H1 (cell line): ENCODE results near the gene GRP. TPM values are rescaled to one million over a fixed set of nuclear protein-coding genes. Genes with fewer than 3 reads are reported as not detected.

Experiments used
- CTCF ChIA-PET: fragments of 300-600 bp; sonication (Branson Sonifier 250); formaldehyde crosslinking; loops from one replicate; lab custom pipeline; 2021; ENCODE audit not compliant: partially characterized antibody; lab: Charles Lee
- POLR2A ChIA-PET: fragments of 300-600 bp; sonication (Branson Sonifier 250); formaldehyde crosslinking; loops from one replicate; lab custom pipeline; 2021; ENCODE audit warnings: inconsistent platforms; ENCODE audit not compliant: partially characterized antibody; lab: Charles Lee
- DNase-seq, 2 experiments: peaks; one replicate each; pipeline versions ENCODE4 v3.0.0 to v3.0.0-alpha.2; 2010 to 2022; ENCODE audit warnings: low spot score in 2 of 2, low read depth in 1 of 2, mixed read lengths in 1 of 2
- FAIRE-seq: peaks from 2 replicates; lab custom pipeline; 2011; peaks lifted over from hg19 to GRCh38; lab: Jason Lieb, UNC
- H2AFZ ChIP-seq: 2 replicates; pipeline ENCODE4 v1.8.1; 2012; ENCODE audit warnings: low read length, inconsistent platforms
- H2AK5ac ChIP-seq: 2 replicates; pipeline ENCODE4 v1.6.1; 2013; ENCODE audit warnings: low read depth, low read length
- H2BK120ac ChIP-seq: replicated peaks from 2 replicates; pipeline ENCODE3; 2013; ENCODE audit warnings: low read depth, low read length, inconsistent platforms
- H2BK12ac ChIP-seq: 2 replicates; pipeline ENCODE4 v1.6.1; 2013; ENCODE audit warnings: low read depth, low read length
- H2BK15ac ChIP-seq: 2 replicates; pipeline ENCODE4 v1.6.1; 2013; ENCODE audit warnings: low read length
- H2BK20ac ChIP-seq: 2 replicates; pipeline ENCODE4 v1.6.1; 2013; ENCODE audit warnings: low read length
- H2BK5ac ChIP-seq: 2 replicates; pipeline ENCODE4 v1.6.1; 2013; ENCODE audit warnings: low read depth, low read length
- H3K14ac ChIP-seq: 2 replicates; pipeline ENCODE4 v1.6.1; 2013; ENCODE audit warnings: inconsistent platforms; ENCODE audit not compliant: insufficient read length
- H3K18ac ChIP-seq: 2 replicates; pipeline ENCODE4 v1.6.1; 2013; ENCODE audit warnings: low read length; ENCODE audit errors: extremely low read depth
- H3K23ac ChIP-seq: 2 replicates; pipeline ENCODE4 v1.6.1; 2013; ENCODE audit warnings: inconsistent platforms; ENCODE audit not compliant: insufficient read length
- H3K23me2 ChIP-seq: 2 replicates; pipeline ENCODE4 v1.6.1; 2013; ENCODE audit warnings: low read depth, low read length
- H3K27ac ChIP-seq: 2 replicates; pipeline ENCODE4 v1.6.1; 2011; ENCODE audit warnings: low read depth, low read length, inconsistent platforms
- H3K27me3 ChIP-seq, 4 experiments: replicated peaks in 1 of 4; 1 replicate in 1 of 4; 2 replicates in 3 of 4; pipeline versions ENCODE4 v1.6.1 to v1.8.1; 2011 to 2013; ENCODE audit warnings: low read length in 3 of 4, mild to moderate bottlenecking in 3 of 4, inconsistent platforms in 2 of 4, mixed read lengths in 2 of 4, moderate library complexity in 1 of 4; ENCODE audit not compliant: control insufficient read depth in 3 of 4, insufficient read depth in 3 of 4; ENCODE audit errors: extremely low read depth in 1 of 4
- H3K36me3 ChIP-seq, 4 experiments: 2 replicates each; pipeline versions ENCODE4 v1.6.1 to v1.8.1; 2011 to 2013; ENCODE audit warnings: mild to moderate bottlenecking in 4 of 4, low read length in 3 of 4, moderate library complexity in 2 of 4, control low read depth in 1 of 4, inconsistent platforms in 1 of 4; ENCODE audit not compliant: insufficient read depth in 4 of 4, control insufficient read depth in 2 of 4
- H3K4ac ChIP-seq: replicated peaks from 2 replicates; pipeline ENCODE3; 2013; ENCODE audit warnings: low read length, low read depth, mixed read lengths, inconsistent platforms; ENCODE audit not compliant: insufficient read length
- H3K4me1 ChIP-seq, 4 experiments: replicated peaks in 1 of 4; 1 replicate in 1 of 4; 2 replicates in 3 of 4; pipeline versions ENCODE4 v1.6.1 to v1.8.1; 2011 to 2013; ENCODE audit warnings: low read length in 3 of 4, inconsistent platforms in 2 of 4, mixed read lengths in 1 of 4; ENCODE audit not compliant: insufficient read depth in 4 of 4, control insufficient read depth in 3 of 4
- H3K4me2 ChIP-seq, 2 experiments: 2 replicates each; pipeline versions ENCODE4 v1.6.1 to v1.8.1; 2011 to 2013; ENCODE audit warnings: low read depth in 2 of 2, low read length in 2 of 2, control low read depth in 1 of 2, inconsistent platforms in 1 of 2, mild to moderate bottlenecking in 1 of 2; ENCODE audit not compliant: insufficient read depth in 1 of 2
- H3K4me3 ChIP-seq, 4 experiments: fragments of 200-600, 300-600 bp in 1 of 4; sonication (generic), shearing (Covaris generic), sonication (Bioruptor Twin) in 1 of 4; 2 replicates each; pipeline versions ENCODE4 v1.5.1 to v1.8.1; 2011 to 2016; ENCODE audit warnings: low read length in 4 of 4, low read depth in 3 of 4, control low read depth in 2 of 4, inconsistent platforms in 2 of 4, mild to moderate bottlenecking in 2 of 4, mixed read lengths in 1 of 4, moderate library complexity in 1 of 4; ENCODE audit not compliant: insufficient read depth in 2 of 4; ENCODE audit errors: extremely low read depth in 1 of 4
- H3K56ac ChIP-seq: replicated peaks from 2 replicates; pipeline ENCODE3; 2013; ENCODE audit warnings: low read depth, mild to moderate bottlenecking, mixed read lengths, low read length, inconsistent platforms; ENCODE audit not compliant: insufficient read length
- H3K79me1 ChIP-seq: 2 replicates; pipeline ENCODE4 v1.6.1; 2013; ENCODE audit warnings: low read depth, low read length, control low read depth
- H3K79me2 ChIP-seq, 2 experiments: 2 replicates each; pipeline versions ENCODE4 v1.6.1 to v1.8.1; 2012 to 2013; ENCODE audit warnings: low read length in 2 of 2, mild to moderate bottlenecking in 2 of 2, inconsistent platforms in 1 of 2; ENCODE audit not compliant: insufficient read depth in 2 of 2, control insufficient read depth in 1 of 2
- H3K9ac ChIP-seq, 4 experiments: replicated peaks in 1 of 4; 1 replicate in 1 of 4; 2 replicates in 3 of 4; pipeline versions ENCODE4 v1.6.1 to v1.8.1; 2011 to 2013; ENCODE audit warnings: low read depth in 3 of 4, low read length in 3 of 4, control low read depth in 2 of 4, mild to moderate bottlenecking in 2 of 4, moderate library complexity in 2 of 4, inconsistent platforms in 1 of 4; ENCODE audit errors: extremely low read depth in 1 of 4
- H3K9me3 ChIP-seq, 2 experiments: 2 replicates each; pipeline versions ENCODE4 v1.6.1 to v1.8.1; 2012 to 2013; ENCODE audit warnings: mild to moderate bottlenecking in 2 of 2, moderate library complexity in 2 of 2, control low read depth in 1 of 2, inconsistent platforms in 1 of 2, low read depth in 1 of 2, low read length in 1 of 2, mixed read lengths in 1 of 2; ENCODE audit not compliant: insufficient read depth in 2 of 2
- H4K20me1 ChIP-seq, 2 experiments: replicated peaks in 1 of 2; 2 replicates each; pipeline versions ENCODE3 to v1.8.1; 2011 to 2013; ENCODE audit warnings: inconsistent platforms in 2 of 2, low read length in 2 of 2, mild to moderate bottlenecking in 1 of 2; ENCODE audit not compliant: insufficient read depth in 2 of 2, control insufficient read depth in 1 of 2
- H4K5ac ChIP-seq: 2 replicates; pipeline ENCODE4 v1.6.1; 2013; ENCODE audit warnings: low read length, low read depth, mixed read lengths, inconsistent platforms; ENCODE audit not compliant: insufficient read length
- H4K8ac ChIP-seq: 2 replicates; pipeline ENCODE4 v1.8.0; 2013; ENCODE audit warnings: mild to moderate bottlenecking, moderate library complexity, low read length, inconsistent platforms; ENCODE audit not compliant: insufficient read depth; ENCODE audit errors: extremely low read depth
- H4K91ac ChIP-seq: replicated peaks from 2 replicates; pipeline ENCODE3; 2013; ENCODE audit warnings: low read length, mixed read lengths, inconsistent platforms; ENCODE audit not compliant: insufficient read length
- FOSL1 ChIP-seq: IDR thresholded peaks from 2 replicates; pipeline ENCODE4 v1.6.1; 2011; ENCODE audit warnings: mild to moderate bottlenecking, low read depth, low read length, moderate library complexity; ENCODE audit not compliant: insufficient read depth
- SIN3A ChIP-seq, 2 experiments: IDR thresholded peaks in 1 of 2; conservative IDR thresholded peaks in 1 of 2; 2 replicates each; pipeline ENCODE4 v1.6.1; 2011 to 2012; ENCODE audit warnings: low read length in 2 of 2, improper control_type of control experiment in 1 of 2, low read depth in 1 of 2, mild to moderate bottlenecking in 1 of 2
- SUZ12 ChIP-seq: fragments of 200-600 bp; sonication (generic); IDR thresholded peaks from 2 replicates; pipeline ENCODE4 v1.6.1; 2012; ENCODE audit warnings: mild to moderate bottlenecking, inconsistent platforms, low read length, moderate library complexity, mixed read lengths
- TCF12 ChIP-seq: IDR thresholded peaks from 2 replicates; pipeline ENCODE4 v1.6.1; 2011; ENCODE audit warnings: low read depth, mild to moderate bottlenecking, low read length
- WGBS, 2 experiments: shearing (Covaris generic) in 1 of 2; methylation state at CpG; one replicate each; pipeline versions ENCODE4 v1.1.6 to v1.1.7; 2013 to 2015; ENCODE audit warnings: low lambda C conversion rate in 2 of 2, mixed read lengths in 2 of 2, inconsistent platforms in 1 of 2, low coverage in 1 of 2, missing lambda C conversion rate in 1 of 2; ENCODE audit not compliant: insufficient replicate concordance in 2 of 2, insufficient coverage in 1 of 2, insufficient read length in 1 of 2; ENCODE audit errors: extremely low coverage in 1 of 2, missing lambda C conversion rate in 1 of 2; 5-methylcytosine and 5-hydroxymethylcytosine counted together
- polyA plus RNA-seq, 7 experiments: library from polyadenylated mRNA; depleted of rRNA in 3 of 7; stranded (reverse) in 5 of 7; unstranded in 2 of 7; fragments of >200 nt in 5 of 7; fragments of 200-250 nt in 2 of 7; gene quantifications; 1 replicate in 5 of 7; 2 replicates in 1 of 7; 4 replicates in 1 of 7; pipeline versions ENCODE4 v1.2.1 to v1.2.3, GENCODE V29; 2011 to 2013; ENCODE audit warnings: missing spikeins in 2 of 7, mixed read lengths in 2 of 7
- total RNA-seq: library from RNA; stranded (reverse); fragmentation: NEBNext Ultra II Directional; extraction: Animal tissue kit (Norgen Biotek cat#: 25700); gene quantifications from 2 replicates; pipeline ENCODE4 v1.2.1, GENCODE V29; 2021
- TF ChIP-seq, protein P1 (sequence below): IDR thresholded peaks from 2 replicates; pipeline ENCODE4 v1.6.1; 2012; ENCODE audit warnings: inconsistent platforms

GRP gene
- total and polyA plus RNA-seq, 2 of the 8 experiments (the other 6 are each of a cell fraction or from before 2014, with no cell fraction given), result not detected

DNA sequence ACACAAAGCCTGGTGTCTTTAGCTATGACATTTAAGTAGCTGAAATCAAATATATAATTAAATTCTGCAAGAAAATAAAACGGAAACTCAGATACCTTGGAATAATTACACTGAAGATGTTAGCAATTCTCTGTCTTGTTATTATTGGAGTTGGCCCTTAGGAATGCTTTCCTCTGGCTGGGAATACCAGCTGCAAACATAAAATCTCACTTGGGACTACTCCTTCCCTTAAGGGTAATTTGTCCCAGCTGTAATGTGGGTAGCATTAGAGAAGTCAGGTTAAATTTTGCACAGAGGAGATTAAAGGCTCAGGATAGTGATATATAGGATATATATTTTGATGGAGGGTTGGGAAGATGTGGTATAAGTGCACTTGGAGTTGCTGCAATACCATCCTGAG is 37.3 kb upstream of the GRP start:
- H3K4me3 ChIP-seq, result no peak overlapping the region
- ChIA-PET POLR2A (no interaction called here), CTCF (no interaction called here)
- WGBS, 2 experiments, result 96% methylated on average over 1 of the region's 1 CpG; no CpG with 5 or more reads in 1 of the 2 experiments
- H3K23ac ChIP-seq, result no peak overlapping the region
- TF ChIP-seq SUZ12 (no peak), FOSL1 (no peak), SIN3A (conservative IDR thresholded peaks at IDR 0.05 in 1 of 2, IDR thresholded peaks at IDR 0.05 in 1 of 2; ENCODE audit: low read depth in 1 of 2, low read length in 2 of 2) (no peak), TCF12 (no peak)
- TF ChIP-seq, protein P1, sequence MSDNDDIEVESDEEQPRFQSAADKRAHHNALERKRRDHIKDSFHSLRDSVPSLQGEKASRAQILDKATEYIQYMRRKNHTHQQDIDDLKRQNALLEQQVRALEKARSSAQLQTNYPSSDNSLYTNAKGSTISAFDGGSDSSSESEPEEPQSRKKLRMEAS, result no peak
- H2BK12ac ChIP-seq, result no peak overlapping the region
- FAIRE-seq (no peak), DNase-seq (no peak)
- no peaks in the 10 kb centered on the region for H3K79me1 ChIP-seq
- no peak overlapping the region for H3K9ac ChIP-seq
- H2BK5ac ChIP-seq, result no peak overlapping the region
- no peak overlapping the region for H2AK5ac ChIP-seq
- no peaks in the 10 kb centered on the region for H3K79me2 ChIP-seq
- no peak overlapping the region for H2BK15ac ChIP-seq
- H4K5ac ChIP-seq, result no peak overlapping the region
- no peak overlapping the region for H3K4me2 ChIP-seq
- no peaks in the 10 kb centered on the region for H3K23me2 ChIP-seq
- no peak overlapping the region for H3K27ac ChIP-seq
- H3K18ac ChIP-seq, result no peak overlapping the region
- no peak overlapping the region for H4K91ac ChIP-seq
- H2AFZ ChIP-seq, result no peak overlapping the region
- no peak overlapping the region for H2BK120ac ChIP-seq
- no peaks in the 10 kb centered on the region for H4K20me1 ChIP-seq
- H4K8ac ChIP-seq, result no peak overlapping the region
- no peak overlapping the region for H3K14ac ChIP-seq
- no peak overlapping the region for H2BK20ac ChIP-seq
- no peaks in the 10 kb centered on the region for H3K4me1 ChIP-seq
- H3K9me3 ChIP-seq, result no peaks in the 10 kb centered on the region
- H3K36me3 ChIP-seq, result no peaks in the 10 kb centered on the region
- no peak overlapping the region for H3K4ac ChIP-seq
- H3K56ac ChIP-seq, result no peak overlapping the region
- no peaks in the 10 kb centered on the region for H3K27me3 ChIP-seq
